Measurements from ENCODE around the gene ZSWIM3.
"Not testable (repeated sequence)": the region's sequence is repeated elsewhere in the genome, so short reads cannot be mapped to it uniquely, and the experiment has no call there.

Gene ZSWIM3

GRCh38 chr20:45872626-45873025 is 15.2 kb downstream of the ZSWIM3 start:
- no peaks in the 10 kb centered on the region for H3K4me1 ChIP-seq
- H3K9ac ChIP-seq: no peak overlapping the region
- no peak overlapping the region for H3K4me2 ChIP-seq
- no peak for TF ChIP-seq Cebpa-rat (IDR thresholded peaks at IDR 0.05)
- 0 out of 2 replicates have a peak, but pooled peaks cover 2% of the 10 kb centered on the region for H4K20me1 ChIP-seq
- no peaks in the 10 kb centered on the region for H3K27me3 ChIP-seq
- no peak overlapping the region for H3K4me3 ChIP-seq
- H3K27ac ChIP-seq: no peak overlapping the region
- H3K9me3 ChIP-seq: no peaks in the 10 kb centered on the region
- peaks cover 30% of the 10 kb centered on the region for H3K36me3 ChIP-seq

GRCh38 chr20:45873409-45874103 is 16.1 kb downstream of the ZSWIM3 start:
- Histone ChIP-seq H3K9ac (no peak overlapping the region), H3K4me2 (no peak overlapping the region), H3K36me3 (peaks cover 39% of the 10 kb centered on the region), H3K9me3 (no peaks in the 10 kb centered on the region), H4K20me1 (0 out of 2 replicates have a peak, but pooled peaks cover 11% of the 10 kb centered on the region), H3K4me3 (no peak overlapping the region), H3K4me1 (no peaks in the 10 kb centered on the region), H3K27me3 (no peaks in the 10 kb centered on the region), H3K27ac (no peak overlapping the region)
- no peak for TF ChIP-seq Cebpa-rat (IDR thresholded peaks at IDR 0.05)

GRCh38 chr20:45874104-45874481 is 16.7 kb downstream of the ZSWIM3 start:
- H3K9ac ChIP-seq, H3K4me1 ChIP-seq, H3K9me3 ChIP-seq, H3K4me3 ChIP-seq, H3K27ac ChIP-seq, H3K4me2 ChIP-seq, H3K27me3 ChIP-seq: not testable (repeated sequence)
- Histone ChIP-seq H3K36me3 (peaks cover 44% of the 10 kb centered on the region), H4K20me1 (0 out of 2 replicates have a peak, but pooled peaks cover 11% of the 10 kb centered on the region)

- Histone ChIP-seq H3K4me3 (no peak overlapping the region), H3K9me3 (no peaks in the 10 kb centered on the region), H3K27me3 (no peaks in the 10 kb centered on the region), H4K20me1 (0 out of 2 replicates have a peak, but pooled peaks cover 11% of the 10 kb centered on the region), H3K36me3 (peaks cover 44% of the 10 kb centered on the region), H3K9ac (no peak overlapping the region), H3K4me1 (no peaks in the 10 kb centered on the region), H3K27ac (no peak overlapping the region), H3K4me2 (no peak overlapping the region)
- TF ChIP-seq Cebpa-rat (IDR thresholded peaks at IDR 0.05): no peak
Observed at GRCh38 chr20:45874576-45874975, 17.2 kb downstream of the ZSWIM3 start.

GRCh38 chr20:45878076-45878761 is 20.8 kb downstream of the ZSWIM3 start:
- Histone ChIP-seq H3K9ac (no peak overlapping the region), H3K36me3 (peaks cover 51% of the 10 kb centered on the region), H3K4me2 (no peak overlapping the region), H3K4me3 (no peak overlapping the region), H4K20me1 (peaks cover 21% of the 10 kb centered on the region; the same call in 1 of the 2 replicates), H3K4me1 (peaks cover 18% of the 10 kb centered on the region), H3K9me3 (no peaks in the 10 kb centered on the region), H3K27me3 (no peaks in the 10 kb centered on the region), H3K27ac (no peak overlapping the region)
- no peak for TF ChIP-seq Cebpa-rat (IDR thresholded peaks at IDR 0.05)

GRCh38 chr20:45880988-45881788 is 23.8 kb downstream of the ZSWIM3 start, which contains the start of gene ZSWIM1:
ZSWIM1 (plus strand) TSS chr20:45881227; CDS start chr20:45882593, 1,366 bp downstream.
- peaks cover 39% of the 10 kb centered on the region for H4K20me1 ChIP-seq
- H3K9me3 ChIP-seq: no peaks in the 10 kb centered on the region
- H3K27ac ChIP-seq: peak within 1 kb of the TSS; percentile 84
- H3K4me2 ChIP-seq: peak within 1 kb of the TSS; percentile 88
- no peak for TF ChIP-seq Cebpa-rat (IDR thresholded peaks at IDR 0.05)
- H3K4me3 ChIP-seq: peak within 1 kb of the TSS; percentile 73
- H3K4me1 ChIP-seq: peaks cover 28% of the 10 kb centered on the region
- peaks cover 80% of the 10 kb centered on the region for H3K36me3 ChIP-seq
- no peaks in the 10 kb centered on the region for H3K27me3 ChIP-seq
- peak within 1 kb of the TSS; percentile 84 for H3K9ac ChIP-seq

- H3K4me2 ChIP-seq: no peak overlapping the region; the same call in 1 of the 2 replicates
- H3K36me3 ChIP-seq: peaks cover 80% of the 10 kb centered on the region
- H3K4me1 ChIP-seq: peaks cover 28% of the 10 kb centered on the region
- no peak for TF ChIP-seq Cebpa-rat (IDR thresholded peaks at IDR 0.05)
- no peak overlapping the region for H3K27ac ChIP-seq
- H3K4me3 ChIP-seq: no peak overlapping the region
- H3K9me3 ChIP-seq: no peaks in the 10 kb centered on the region
- peaks cover 43% of the 10 kb centered on the region for H4K20me1 ChIP-seq
- H3K27me3 ChIP-seq: no peaks in the 10 kb centered on the region
- 0 out of 2 replicates have a peak overlapping the region, but pooled peaks have one; percentile 14 for H3K9ac ChIP-seq
Observed at GRCh38 chr20:45882469-45883099, 25.2 kb downstream of the ZSWIM3 start.

GRCh38 chr20:45883100-45883469 is 25.7 kb downstream of the ZSWIM3 start:
- H3K27me3 ChIP-seq: no peaks in the 10 kb centered on the region
- peaks cover 76% of the 10 kb centered on the region for H3K36me3 ChIP-seq
- TF ChIP-seq Cebpa-rat (IDR thresholded peaks at IDR 0.05): no peak
- no peak overlapping the region for H3K9ac ChIP-seq
- no peak overlapping the region for H3K4me3 ChIP-seq
- H3K4me1 ChIP-seq: peaks cover 28% of the 10 kb centered on the region
- H3K27ac ChIP-seq: no peak overlapping the region
- peaks cover 38% of the 10 kb centered on the region for H4K20me1 ChIP-seq
- no peak overlapping the region for H3K4me2 ChIP-seq
- no peaks in the 10 kb centered on the region for H3K9me3 ChIP-seq

GRCh38 chr20:45886590-45887345 is 29.4 kb downstream of the ZSWIM3 start:
- Histone ChIP-seq H3K4me3 (no peak overlapping the region), H3K9ac (no peak overlapping the region), H3K36me3 (peaks cover 61% of the 10 kb centered on the region), H3K4me1 (peaks cover 47% of the 10 kb centered on the region), H3K27ac (no peak overlapping the region), H3K27me3 (no peaks in the 10 kb centered on the region), H3K4me2 (no peak overlapping the region), H3K9me3 (no peaks in the 10 kb centered on the region), H4K20me1 (peaks cover 42% of the 10 kb centered on the region)
- TF ChIP-seq Cebpa-rat (IDR thresholded peaks at IDR 0.05): no peak
